GM10266 (cell line): ENCODE data around the gene SLC35C1.
A peak's percentile ranks its signal among the peaks of the same experiment; 100 is the strongest.

Source experiments
- DNase-seq: peaks from one replicate; pipeline ENCODE4 v3.0.0; 2012; ENCODE audit errors: extremely low spot score
- CTCF ChIP-seq: IDR thresholded peaks from 2 replicates; pipeline ENCODE4 v1.5.1; 2012; ENCODE audit warnings: mild to moderate bottlenecking, low read depth; ENCODE audit not compliant: control insufficient read depth, insufficient read depth; ENCODE audit errors: missing control alignments

Gene SLC35C1

DNA sequence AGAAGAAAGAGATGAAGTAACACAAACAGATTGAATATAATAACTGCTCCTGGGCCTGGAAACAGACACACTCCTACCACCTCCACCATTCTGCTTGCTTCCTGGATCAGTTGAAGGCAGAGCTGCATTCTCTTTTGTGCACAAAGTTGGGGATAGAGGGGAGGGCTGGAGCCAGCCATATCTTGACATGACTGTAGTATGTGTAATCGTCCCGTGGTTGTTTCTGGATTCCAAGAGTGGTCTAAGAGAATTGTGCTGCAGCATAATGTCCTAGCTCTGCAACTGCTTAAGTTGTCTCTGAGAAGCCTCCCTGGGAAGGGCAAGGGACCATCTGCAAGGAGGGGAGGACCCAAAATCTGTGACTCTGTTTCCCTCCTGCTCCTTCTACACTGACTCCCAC, 45.5 kb downstream of the SLC35C1 start:
- TF ChIP-seq CTCF = no peak
- DNase-seq = no peak

- TF ChIP-seq CTCF = no peak
- no peak for DNase-seq
These were observed 46.3 kb downstream of the SLC35C1 start for GRCh38 chr11:45851228-45851627.

DNA sequence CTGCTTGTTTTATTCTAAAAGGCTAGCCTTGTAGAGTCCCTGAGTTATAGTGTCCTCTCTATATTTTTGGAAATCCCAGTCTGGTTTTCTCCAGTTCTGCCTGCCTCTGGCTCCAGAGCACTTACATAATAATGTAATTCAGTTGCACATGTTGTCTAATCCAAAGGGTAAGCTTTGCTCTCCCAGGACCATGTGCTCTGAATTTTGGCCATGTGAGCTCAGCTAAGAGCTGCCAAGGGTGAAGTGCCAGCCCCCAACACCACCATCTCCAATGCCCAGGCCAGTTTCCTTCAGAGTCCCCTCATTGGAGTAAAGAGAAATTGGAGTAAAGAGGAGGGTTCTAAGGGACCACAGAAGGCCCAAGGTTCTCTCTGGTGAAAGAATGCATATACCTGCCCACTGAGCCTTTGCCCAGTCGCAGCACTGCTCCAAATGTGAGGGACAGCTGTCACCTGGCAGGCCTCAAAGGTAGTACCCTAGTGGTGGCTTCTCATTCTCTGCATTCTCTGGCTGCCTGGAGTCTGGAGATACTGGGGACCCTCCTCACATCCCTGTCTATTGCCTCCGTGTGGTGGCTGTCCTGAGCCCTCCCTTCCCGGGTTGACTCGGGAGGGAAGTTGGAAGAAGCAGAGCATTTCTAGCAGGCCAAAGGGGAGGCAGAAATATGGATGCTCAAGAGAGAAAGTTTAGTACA, 47.2 kb downstream of the SLC35C1 start:
- TF ChIP-seq CTCF = no peak
- no peak for DNase-seq

- peak; percentile 54 for TF ChIP-seq CTCF
- DNase-seq = peak; percentile 72
These were observed 47.8 kb downstream of the SLC35C1 start for GRCh38 chr11:45852712-45853101.

- no peak for TF ChIP-seq CTCF
- no peak for DNase-seq
These were observed 48.6 kb downstream of the SLC35C1 start for GRCh38 chr11:45853332-45854219.

- no peak for TF ChIP-seq CTCF
- DNase-seq = no peak
These were observed 50.4 kb downstream of the SLC35C1 start for GRCh38 chr11:45855308-45855707.

DNA sequence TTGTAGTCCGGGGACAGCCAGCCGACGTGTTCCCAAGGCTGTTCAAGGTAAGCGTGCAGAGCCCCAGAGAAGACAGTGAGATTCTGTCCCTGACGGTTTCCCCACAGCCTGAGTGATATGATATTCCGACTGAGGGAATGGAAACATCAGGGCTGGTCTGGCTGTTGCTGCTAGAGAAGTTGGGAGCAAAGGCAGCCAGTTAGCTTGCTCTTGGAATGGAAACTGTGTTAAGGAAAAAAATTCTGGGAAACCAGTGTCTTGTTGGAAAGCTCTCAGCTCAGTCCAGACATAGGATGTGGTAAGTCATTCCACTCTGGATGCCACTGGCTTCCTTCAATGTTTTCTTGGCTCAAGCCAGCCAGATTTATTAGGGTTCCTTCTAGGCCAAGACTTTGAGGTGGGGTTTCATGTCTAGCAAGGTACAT, 51.1 kb downstream of the SLC35C1 start:
- no peak for DNase-seq
- TF ChIP-seq CTCF = no peak
